ENCODE measurements around the gene PCBP1.
"Not testable (repeated sequence)": the region's sequence is repeated elsewhere in the genome, so short reads cannot be mapped to it uniquely, and the experiment has no call there.

The PCBP1 gene

DNA sequence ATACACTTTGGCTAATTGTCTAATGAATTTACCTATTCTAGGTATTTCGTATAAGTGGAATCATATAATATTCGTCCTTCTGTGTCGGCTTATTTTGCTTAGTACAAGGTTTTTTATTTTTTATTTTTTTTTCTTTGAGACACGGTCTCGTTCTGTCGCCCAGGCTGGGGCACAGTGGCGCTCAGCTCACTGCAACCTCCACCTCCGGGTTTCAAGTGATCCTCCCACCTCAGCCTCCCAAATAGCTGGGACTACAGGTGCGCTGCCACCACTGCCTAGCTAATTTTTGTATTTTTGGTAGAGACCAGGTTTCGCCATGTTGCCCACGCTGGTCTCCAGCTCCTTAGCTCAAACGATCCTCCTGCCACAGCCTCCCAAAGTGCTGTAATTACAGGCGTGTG lies 38.2 kb downstream of the PCBP1 start:
- DNase-seq (ENCODE audit: low spot score), result no peak

DNA sequence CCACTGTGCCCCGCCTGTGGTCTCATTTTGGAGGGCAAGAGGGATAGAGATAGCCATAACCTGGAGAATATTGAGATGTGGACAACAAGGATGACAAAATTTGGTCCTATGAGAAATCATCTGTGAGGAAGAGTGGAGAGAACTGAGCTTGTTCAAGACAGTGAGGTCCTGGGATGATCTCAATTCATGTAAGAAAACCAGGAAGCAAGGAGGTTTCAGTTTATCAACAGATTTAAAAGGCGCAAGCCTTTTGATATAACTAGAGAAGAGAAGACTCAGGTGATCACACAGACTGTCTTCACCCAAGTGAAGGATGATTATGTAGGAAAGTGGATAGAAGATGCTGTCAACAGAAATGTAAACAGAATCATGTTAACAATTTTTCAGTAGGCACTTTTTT lies 39.1 kb downstream of the PCBP1 start:
- DNase-seq (ENCODE audit: low spot score), result no peak

DNA sequence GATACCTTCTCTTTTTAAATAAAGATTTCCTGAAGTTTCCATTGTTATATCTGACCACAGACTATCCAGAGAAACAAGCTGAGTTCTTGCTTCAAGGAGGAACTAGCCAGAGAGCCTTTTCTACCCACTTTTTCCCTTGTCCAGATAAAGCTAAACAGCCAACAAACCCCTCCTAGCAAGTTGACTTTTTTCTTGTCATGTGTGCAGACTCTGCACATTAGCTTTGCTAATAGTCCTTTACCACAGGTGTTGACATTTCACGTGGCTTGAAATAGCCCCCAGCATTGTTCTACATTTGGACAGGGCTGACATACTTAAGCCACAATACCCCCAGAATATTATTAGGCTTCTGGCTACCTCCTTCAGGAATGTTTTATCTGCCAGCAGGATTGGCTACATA lies 40.7 kb downstream of the PCBP1 start:
- DNase-seq (ENCODE audit: low spot score), result no peak

DNA sequence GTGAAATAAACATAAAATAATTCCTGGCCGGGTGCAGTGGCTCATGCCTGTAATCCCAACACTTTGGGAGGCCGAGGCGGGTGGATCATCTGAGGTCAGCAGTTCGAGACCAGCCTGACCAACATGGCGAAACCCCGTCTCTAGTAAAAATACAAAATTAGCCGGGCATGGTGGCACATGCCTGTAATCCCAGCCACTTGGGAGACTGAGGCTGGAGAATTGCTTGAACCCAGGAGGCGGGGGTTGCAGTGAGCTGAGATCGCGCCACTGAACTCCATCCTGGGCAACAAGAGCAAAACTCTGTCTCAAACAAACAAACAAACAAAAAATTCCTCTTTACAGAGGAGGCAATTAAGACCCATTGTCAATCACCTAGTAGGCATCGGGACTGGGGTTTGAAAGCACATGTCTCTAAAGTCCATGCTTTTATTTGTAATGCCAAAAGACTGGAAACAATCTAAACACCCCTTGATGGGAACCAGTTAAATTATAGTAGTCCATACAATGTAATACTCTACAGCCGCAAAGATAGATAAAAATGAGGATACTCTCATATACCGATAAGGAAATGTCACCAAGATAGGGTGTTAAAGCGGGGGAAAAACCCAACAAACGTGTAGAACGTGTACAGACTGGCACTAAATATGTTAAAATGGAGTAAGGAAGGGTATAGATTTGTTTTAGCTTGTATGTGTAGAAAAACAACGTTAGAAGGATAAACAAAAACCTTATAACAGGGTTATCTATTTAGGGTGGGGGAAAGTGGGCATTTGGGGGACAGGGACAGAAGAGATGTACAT lies 44.3 kb downstream of the PCBP1 start:
- DNase-seq (ENCODE audit: low spot score), result not testable (repeated sequence)

DNA sequence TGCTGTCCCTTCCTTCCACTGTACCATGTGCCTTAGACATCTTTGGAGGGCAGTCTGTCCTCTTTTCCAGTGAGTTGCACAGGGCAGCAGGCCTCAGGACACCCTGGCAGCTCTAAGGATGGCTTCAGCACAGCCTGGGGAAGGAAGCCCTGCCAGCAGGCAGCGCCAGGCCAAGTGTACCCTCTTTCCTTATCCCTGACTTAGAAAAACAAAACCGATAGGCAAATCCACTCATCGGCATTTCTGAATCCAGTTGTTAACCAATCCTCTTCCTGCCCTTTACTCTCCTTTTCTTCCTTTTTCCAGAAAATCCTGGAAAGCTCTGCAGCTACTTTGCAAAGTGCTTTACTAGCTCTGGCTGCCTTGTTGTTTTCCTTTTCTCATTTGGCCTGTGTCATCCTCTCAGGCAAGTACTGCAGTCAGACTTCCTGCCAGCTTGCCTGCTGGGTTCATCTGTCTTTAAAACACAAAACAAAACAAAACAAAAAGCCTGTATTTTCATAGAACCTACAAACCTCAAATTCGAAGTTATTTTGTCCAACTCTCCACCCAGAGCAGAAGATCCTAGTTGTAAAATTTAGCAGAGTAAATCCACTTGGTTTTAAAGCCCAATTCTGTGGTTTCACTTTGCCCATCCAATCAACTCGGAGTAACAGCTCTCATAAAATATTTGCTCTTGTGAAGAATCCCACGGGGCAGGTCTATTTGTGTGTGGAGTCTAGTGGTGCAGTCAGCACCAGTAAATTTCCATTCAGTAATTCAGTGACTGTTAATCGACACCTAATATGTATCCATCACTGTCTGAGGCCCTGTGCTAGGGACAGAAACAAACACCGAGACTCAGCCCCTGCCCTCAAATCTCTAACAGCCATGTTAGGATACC lies 45.2 kb downstream of the PCBP1 start:
- DNase-seq (ENCODE audit: low spot score), result peak; percentile 73

DNA sequence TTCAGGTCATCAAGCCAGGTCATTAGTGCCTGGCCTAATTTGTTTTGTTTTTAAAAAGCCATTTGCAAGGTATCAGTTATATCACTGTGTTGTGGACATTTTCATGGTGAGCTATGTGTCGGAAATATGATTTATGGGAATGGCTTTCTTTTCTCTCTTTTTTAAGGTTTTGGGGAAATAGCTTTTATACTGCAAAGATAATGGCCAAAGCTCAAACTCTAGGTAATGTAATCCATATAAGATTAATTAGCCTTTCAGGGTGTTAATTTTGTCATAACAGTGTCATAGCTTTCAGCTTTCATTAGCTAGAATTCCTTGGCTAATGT lies 45.8 kb downstream of the PCBP1 start:
- DNase-seq (ENCODE audit: low spot score), result no peak

DNA sequence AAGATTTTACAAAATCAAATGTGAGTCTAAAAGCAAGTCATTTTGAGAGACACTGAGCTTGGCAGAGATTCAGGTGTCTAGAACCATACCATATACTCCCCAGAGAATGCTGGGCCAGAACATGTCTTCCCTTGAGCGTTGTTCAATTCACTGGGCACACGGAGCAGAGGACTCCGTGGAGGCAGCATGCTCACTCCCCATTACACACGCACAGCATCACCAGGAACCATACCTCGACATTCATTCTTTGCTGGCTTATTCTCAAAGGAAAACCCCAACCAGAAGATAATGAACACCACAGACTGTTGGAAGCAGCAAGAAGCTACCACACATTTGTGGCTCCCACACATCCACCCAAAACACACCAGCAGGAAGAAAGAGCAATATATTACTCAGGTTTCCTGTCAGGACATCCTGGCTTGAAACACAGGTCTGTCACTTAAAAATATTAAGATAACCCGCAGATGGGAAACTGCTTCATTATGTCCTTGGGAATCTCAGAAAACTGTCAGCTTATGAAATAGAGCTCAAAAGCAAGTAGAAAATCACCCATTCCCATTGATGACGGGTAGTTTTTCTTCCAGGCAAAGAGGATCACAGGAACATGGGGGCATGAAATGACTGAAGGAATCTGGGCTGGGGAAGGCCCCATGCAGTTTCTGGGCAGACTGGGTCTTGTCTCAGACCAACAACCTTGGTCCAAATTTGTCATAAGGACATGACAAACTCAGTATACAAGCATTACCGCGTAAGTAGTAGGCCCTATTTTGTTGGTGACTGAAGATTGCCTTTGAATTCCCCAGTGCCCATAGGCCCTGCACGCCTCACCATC lies 46.4 kb downstream of the PCBP1 start:
- DNase-seq (ENCODE audit: low spot score), result peak; percentile 30

DNA sequence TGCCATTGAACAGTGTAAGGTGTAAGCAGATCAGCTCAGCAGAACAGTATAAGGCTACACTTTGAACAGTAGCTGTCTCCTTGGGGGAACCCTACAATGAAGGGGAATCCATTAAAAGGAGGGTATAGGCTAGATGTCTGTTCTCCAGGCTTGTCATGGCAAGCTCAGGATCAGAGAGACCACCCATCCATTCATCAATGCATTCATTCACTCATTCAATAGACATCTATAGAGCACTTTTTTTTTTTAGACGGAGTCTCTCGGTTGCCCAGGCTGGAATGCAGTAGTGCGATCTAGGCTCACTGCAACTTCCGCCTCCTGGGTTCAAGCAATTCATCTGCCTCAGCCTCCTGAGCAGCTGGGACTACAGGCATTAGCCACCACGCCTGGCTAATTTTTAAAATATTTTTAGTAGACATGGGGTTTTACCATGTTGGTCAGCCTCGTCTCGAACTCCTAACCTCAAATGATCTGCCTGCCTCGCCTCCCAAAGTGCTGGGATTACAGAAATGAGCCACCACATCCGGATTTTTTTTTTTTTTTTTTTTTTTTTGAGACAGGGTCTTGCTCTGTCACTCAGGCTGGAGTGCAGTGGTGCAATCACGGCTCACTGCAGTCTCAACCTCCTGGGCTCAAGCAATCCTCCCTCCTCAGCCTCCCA lies 47.2 kb downstream of the PCBP1 start:
- DNase-seq (ENCODE audit: low spot score), result not testable (repeated sequence)
